Measurements from ENCODE around the gene PRND. TPM values are rescaled to one million over a fixed set of nuclear protein-coding genes. Genes with fewer than 3 reads are reported as not detected.
"Not testable (repeated sequence)": the region's sequence is repeated elsewhere in the genome, so short reads cannot be mapped to it uniquely, and the experiment has no call there.

The PRND gene
- polyA plus RNA-seq, 1 donor, result 51.9 TPM

- DNase-seq, result no peak
Measured at GRCh38 chr20:4740774-4741431, 19.2 kb downstream of the PRND start.

GRCh38 chr20:4748847-4749246, 27.1 kb downstream of the PRND start:
- DNase-seq, result no peak

GRCh38 chr20:4749326-4749725, 27.6 kb downstream of the PRND start:
- no peak for DNase-seq

- no peak for DNase-seq
Measured at GRCh38 chr20:4750381-4750780, 28.7 kb downstream of the PRND start.

- not testable (repeated sequence) for DNase-seq
Measured at GRCh38 chr20:4759100-4759884, 37.6 kb downstream of the PRND start.

GRCh38 chr20:4763261-4763660, 41.6 kb downstream of the PRND start:
- peak; percentile 26 for DNase-seq

GRCh38 chr20:4763723-4764510, 42.2 kb downstream of the PRND start:
- DNase-seq, result no peak

- DNase-seq, result no peak
Measured at GRCh38 chr20:4764805-4765204, 43.1 kb downstream of the PRND start.

- no peak for DNase-seq
Measured at GRCh38 chr20:4765681-4766080, 44.0 kb downstream of the PRND start.

GRCh38 chr20:4766631-4767030, 44.9 kb downstream of the PRND start:
- peak; percentile 26 for DNase-seq

- DNase-seq, result no peak
Measured at GRCh38 chr20:4767084-4767483, 45.4 kb downstream of the PRND start.

- DNase-seq, result no peak
Measured at GRCh38 chr20:4769328-4769727, 47.6 kb downstream of the PRND start.

- DNase-seq, result no peak
Measured at GRCh38 chr20:4770026-4770425, 48.3 kb downstream of the PRND start.

GRCh38 chr20:4771004-4771403, 49.3 kb downstream of the PRND start:
- DNase-seq, result no peak

- no peak for DNase-seq
Measured at GRCh38 chr20:4772132-4772531, 50.4 kb downstream of the PRND start.

- DNase-seq, result not testable (repeated sequence)
Measured at GRCh38 chr20:4773014-4773413, 51.3 kb downstream of the PRND start.

GRCh38 chr20:4773736-4774135, 52.0 kb downstream of the PRND start:
- no peak for DNase-seq

GRCh38 chr20:4774207-4774606, 52.5 kb downstream of the PRND start:
- DNase-seq, result no peak

GRCh38 chr20:4775322-4776078, 53.8 kb downstream of the PRND start:
- no peak for DNase-seq

- no peak for DNase-seq
Measured at GRCh38 chr20:4776079-4776630, 54.4 kb downstream of the PRND start.
